ENCODE data around the gene CCKAR. TPM values are rescaled to one million over a fixed set of nuclear protein-coding genes. Genes with fewer than 3 reads are reported as not detected.

CCKAR gene, protein sequence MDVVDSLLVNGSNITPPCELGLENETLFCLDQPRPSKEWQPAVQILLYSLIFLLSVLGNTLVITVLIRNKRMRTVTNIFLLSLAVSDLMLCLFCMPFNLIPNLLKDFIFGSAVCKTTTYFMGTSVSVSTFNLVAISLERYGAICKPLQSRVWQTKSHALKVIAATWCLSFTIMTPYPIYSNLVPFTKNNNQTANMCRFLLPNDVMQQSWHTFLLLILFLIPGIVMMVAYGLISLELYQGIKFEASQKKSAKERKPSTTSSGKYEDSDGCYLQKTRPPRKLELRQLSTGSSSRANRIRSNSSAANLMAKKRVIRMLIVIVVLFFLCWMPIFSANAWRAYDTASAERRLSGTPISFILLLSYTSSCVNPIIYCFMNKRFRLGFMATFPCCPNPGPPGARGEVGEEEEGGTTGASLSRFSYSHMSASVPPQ
- total RNA-seq (2021; ENCODE audit: unreplicated experiment) (not detected), Bru-seq, nascent RNA (not detected), BruChase-seq, experiment 1, labeled RNA remaining after a 2-hour chase (not detected), BruChase-seq, experiment 2, labeled RNA remaining after a 6-hour chase (not detected)
- polyA plus RNA-seq (2012; ENCODE audit: insufficient read length), result not detected
- long read RNA-seq, result 0 reads

DNA sequence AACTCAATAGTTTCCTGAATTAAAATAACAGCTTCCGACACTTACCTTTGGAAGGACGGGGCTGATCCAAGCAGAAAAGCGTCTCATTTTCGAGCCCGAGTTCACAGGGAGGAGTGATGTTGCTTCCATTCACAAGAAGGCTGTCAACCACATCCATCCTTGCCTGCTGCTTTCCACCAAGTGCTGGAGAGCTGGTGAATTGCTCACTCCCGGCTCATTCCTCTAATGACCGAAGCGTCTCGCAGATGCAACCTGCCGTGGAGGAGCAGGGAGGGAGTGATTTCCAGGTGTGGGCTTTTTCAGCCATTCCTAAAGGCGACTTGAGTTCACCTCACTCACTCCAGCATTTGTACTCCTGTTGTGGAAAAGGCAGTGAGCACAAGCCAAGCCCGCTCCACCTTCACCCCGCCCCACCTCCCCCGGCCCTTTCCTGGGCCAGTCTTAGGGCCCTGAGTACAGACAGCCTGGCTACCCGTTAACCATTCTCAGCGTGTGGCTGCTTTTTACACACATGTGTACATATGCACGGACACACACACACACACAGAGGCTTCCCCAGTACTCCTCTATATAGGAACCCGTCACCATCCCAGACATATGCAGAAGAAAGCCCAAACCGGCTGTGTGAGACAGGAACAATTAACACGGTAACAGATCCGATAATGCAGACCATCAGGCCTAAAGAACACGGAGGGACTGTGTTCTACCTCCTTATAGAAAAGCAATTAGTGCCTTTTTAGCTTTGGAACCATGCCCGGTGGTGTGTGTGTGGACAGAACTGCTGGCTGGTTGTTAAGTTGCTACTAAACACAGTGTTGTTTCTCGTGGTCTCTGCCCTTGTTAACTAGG, at the start of gene CCKAR:
TSS of gene CCKAR (minus strand) at position 374 of the 849 bp plus-strand sequence. CDS start at position 157, 217 bp downstream.
- ATAC-seq (no peak), DNase-seq (ENCODE audit: low read depth, low spot score) (no peak)
- Histone ChIP-seq H3K27me3 (ENCODE audit: control insufficient read depth, insufficient read depth, low read length) (peaks cover 8% of the 10 kb centered on the region), H3K27ac (ENCODE audit: low read length) (no peak within 1 kb of the TSS), H3K4me3 (ENCODE audit: low read depth in 2 of 2, low read length in 2 of 2) (no peak within 1 kb of the TSS), H3K9me3 (ENCODE audit: control insufficient read depth, insufficient read depth, low read depth, low read length) (no peaks in the 10 kb centered on the region), H3K36me3 (ENCODE audit: control insufficient read depth, insufficient read depth, low read length) (no peaks in the 10 kb centered on the region), H3K4me1 (ENCODE audit: control insufficient read depth, insufficient read depth, low read length) (no peaks in the 10 kb centered on the region)
- ChIA-PET CTCF (no interaction called here), POLR2A (no interaction called here)
- TF ChIP-seq, protein P1, sequence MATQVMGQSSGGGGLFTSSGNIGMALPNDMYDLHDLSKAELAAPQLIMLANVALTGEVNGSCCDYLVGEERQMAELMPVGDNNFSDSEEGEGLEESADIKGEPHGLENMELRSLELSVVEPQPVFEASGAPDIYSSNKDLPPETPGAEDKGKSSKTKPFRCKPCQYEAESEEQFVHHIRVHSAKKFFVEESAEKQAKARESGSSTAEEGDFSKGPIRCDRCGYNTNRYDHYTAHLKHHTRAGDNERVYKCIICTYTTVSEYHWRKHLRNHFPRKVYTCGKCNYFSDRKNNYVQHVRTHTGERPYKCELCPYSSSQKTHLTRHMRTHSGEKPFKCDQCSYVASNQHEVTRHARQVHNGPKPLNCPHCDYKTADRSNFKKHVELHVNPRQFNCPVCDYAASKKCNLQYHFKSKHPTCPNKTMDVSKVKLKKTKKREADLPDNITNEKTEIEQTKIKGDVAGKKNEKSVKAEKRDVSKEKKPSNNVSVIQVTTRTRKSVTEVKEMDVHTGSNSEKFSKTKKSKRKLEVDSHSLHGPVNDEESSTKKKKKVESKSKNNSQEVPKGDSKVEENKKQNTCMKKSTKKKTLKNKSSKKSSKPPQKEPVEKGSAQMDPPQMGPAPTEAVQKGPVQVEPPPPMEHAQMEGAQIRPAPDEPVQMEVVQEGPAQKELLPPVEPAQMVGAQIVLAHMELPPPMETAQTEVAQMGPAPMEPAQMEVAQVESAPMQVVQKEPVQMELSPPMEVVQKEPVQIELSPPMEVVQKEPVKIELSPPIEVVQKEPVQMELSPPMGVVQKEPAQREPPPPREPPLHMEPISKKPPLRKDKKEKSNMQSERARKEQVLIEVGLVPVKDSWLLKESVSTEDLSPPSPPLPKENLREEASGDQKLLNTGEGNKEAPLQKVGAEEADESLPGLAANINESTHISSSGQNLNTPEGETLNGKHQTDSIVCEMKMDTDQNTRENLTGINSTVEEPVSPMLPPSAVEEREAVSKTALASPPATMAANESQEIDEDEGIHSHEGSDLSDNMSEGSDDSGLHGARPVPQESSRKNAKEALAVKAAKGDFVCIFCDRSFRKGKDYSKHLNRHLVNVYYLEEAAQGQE (IDR thresholded peaks at IDR 0.05; ENCODE audit: insufficient read depth in 1 of 2, low read depth in 2 of 2, low read length in 1 of 2), result no peak
- TF ChIP-seq, protein P2, sequence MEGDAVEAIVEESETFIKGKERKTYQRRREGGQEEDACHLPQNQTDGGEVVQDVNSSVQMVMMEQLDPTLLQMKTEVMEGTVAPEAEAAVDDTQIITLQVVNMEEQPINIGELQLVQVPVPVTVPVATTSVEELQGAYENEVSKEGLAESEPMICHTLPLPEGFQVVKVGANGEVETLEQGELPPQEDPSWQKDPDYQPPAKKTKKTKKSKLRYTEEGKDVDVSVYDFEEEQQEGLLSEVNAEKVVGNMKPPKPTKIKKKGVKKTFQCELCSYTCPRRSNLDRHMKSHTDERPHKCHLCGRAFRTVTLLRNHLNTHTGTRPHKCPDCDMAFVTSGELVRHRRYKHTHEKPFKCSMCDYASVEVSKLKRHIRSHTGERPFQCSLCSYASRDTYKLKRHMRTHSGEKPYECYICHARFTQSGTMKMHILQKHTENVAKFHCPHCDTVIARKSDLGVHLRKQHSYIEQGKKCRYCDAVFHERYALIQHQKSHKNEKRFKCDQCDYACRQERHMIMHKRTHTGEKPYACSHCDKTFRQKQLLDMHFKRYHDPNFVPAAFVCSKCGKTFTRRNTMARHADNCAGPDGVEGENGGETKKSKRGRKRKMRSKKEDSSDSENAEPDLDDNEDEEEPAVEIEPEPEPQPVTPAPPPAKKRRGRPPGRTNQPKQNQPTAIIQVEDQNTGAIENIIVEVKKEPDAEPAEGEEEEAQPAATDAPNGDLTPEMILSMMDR (IDR thresholded peaks at IDR 0.05), result no peak
- TF ChIP-seq SIN3A (IDR thresholded peaks at IDR 0.05; ENCODE audit: borderline replicate concordance, insufficient read depth, low read depth, low read length) (no peak), POLR2AphosphoS5 (IDR thresholded peaks at IDR 0.05; ENCODE audit: low read depth, low read length) (no peak), TCF7L2 (IDR thresholded peaks at IDR 0.05; ENCODE audit: low read depth, low read length) (no peak)
- BruUV-seq (replicated peaks), result no TSS peak
- in situ Hi-C loops (cut with HindIII; ENCODE audit: low pct_unique_long_range_greater_than_20kb, low sequenced_read_pairs), result no loop called here
- intact Hi-C loops (cut with micrococcal nuclease; ENCODE audit: unreplicated experiment), result no loop called here

DNA sequence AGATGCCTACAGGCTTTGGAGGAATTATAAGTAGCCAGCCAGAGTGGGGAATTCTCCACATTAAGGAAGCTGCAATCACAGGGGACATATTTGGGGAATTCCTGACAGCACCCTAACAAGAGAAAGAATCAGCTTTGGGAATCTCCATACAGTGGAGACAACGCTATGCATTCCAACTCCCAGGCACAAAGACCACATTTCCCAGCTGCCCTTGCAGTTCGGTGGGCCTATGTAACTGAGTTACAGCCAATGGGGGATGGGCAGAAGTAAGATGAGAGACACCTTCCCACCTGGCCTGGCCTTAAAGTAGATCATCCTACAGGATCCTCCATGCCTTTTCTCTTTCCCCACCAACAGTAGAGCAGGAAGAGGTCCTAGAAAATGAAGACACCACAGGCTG, 43.4 kb upstream of the CCKAR start:
- H3K4me3 ChIP-seq (ENCODE audit: low read depth in 2 of 2, low read length in 2 of 2), result no peak overlapping the region
- no peaks in the 10 kb centered on the region for H3K9me3 ChIP-seq (ENCODE audit: control insufficient read depth, insufficient read depth, low read depth, low read length)
- in situ Hi-C loops (cut with HindIII; ENCODE audit: low pct_unique_long_range_greater_than_20kb, low sequenced_read_pairs), result no loop called here
- TF ChIP-seq, protein P1 (IDR thresholded peaks at IDR 0.05; ENCODE audit: insufficient read depth in 1 of 2, low read depth in 2 of 2, low read length in 1 of 2), result no peak
- no peak for TF ChIP-seq SIN3A (IDR thresholded peaks at IDR 0.05; ENCODE audit: borderline replicate concordance, insufficient read depth, low read depth, low read length)
- TF ChIP-seq TCF7L2 (IDR thresholded peaks at IDR 0.05; ENCODE audit: low read depth, low read length), result no peak
- TF ChIP-seq POLR2AphosphoS5 (IDR thresholded peaks at IDR 0.05; ENCODE audit: low read depth, low read length), result no peak
- DNase-seq (ENCODE audit: low read depth, low spot score) (no peak), ATAC-seq (no peak)
- ChIA-PET CTCF (no interaction called here), POLR2A (no interaction called here)
- no peaks in the 10 kb centered on the region for H3K36me3 ChIP-seq (ENCODE audit: control insufficient read depth, insufficient read depth, low read length)
- no peaks in the 10 kb centered on the region for H3K4me1 ChIP-seq (ENCODE audit: control insufficient read depth, insufficient read depth, low read length)
- BruUV-seq (replicated peaks), result no TSS peak
- no peak overlapping the region for H3K27ac ChIP-seq (ENCODE audit: low read length)
- no peaks in the 10 kb centered on the region for H3K27me3 ChIP-seq (ENCODE audit: control insufficient read depth, insufficient read depth, low read length)
- intact Hi-C loops (cut with micrococcal nuclease; ENCODE audit: unreplicated experiment), result no loop called here

Data from Panc1 (cell line).